Measurements from ENCODE around the gene ZFP28. TPM values are rescaled to one million over a fixed set of nuclear protein-coding genes. Genes with fewer than 3 reads are reported as not detected.

The ZFP28 gene
- polyA plus RNA-seq, 1 donor (not counting 4 experiments of a cell fraction or from before 2014, with no cell fraction given): 6.9 TPM

DNA sequence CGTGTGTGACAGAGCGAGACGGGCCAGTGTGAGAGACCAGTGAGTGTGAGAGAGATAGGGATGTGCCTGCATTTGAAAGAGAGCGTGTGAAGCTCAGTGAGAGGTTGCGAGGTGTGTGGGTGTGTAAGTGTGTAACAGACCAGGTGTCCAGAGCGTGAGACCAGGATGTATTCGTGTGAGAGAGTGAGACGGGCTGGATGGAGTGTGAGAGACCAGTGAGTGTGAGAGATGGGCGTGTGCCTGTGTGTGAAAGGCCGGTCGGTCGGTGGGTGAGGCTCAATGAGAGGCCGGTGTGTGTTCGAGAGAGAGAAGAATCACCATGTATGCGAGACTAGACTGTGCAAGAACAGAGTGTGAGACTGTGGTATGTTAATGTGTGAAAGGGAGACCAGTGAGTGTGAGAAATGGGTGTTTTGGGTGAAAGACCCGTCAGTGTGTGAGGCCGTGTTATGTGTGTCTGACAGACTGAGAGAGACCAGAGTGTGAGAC lies 30.4 kb upstream of the ZFP28 start:
- FAIRE-seq (no peak), DNase-seq (ENCODE audit: low read depth, low spot score) (no peak)
- Histone ChIP-seq H3K36me3 (ENCODE audit: control insufficient read depth in 2 of 2, extremely low read depth in 1 of 2, insufficient read depth in 2 of 2, low read length in 2 of 2) (no peaks in the 10 kb centered on the region), H4K20me1 (ENCODE audit: control insufficient read depth, extremely low read depth, insufficient read depth, low read length) (no peaks in the 10 kb centered on the region), H3K27ac (ENCODE audit: control insufficient read depth, insufficient read depth, low read length) (peak overlapping the region; percentile 87), H3K9me1 (ENCODE audit: control insufficient read depth, extremely low read depth, insufficient read depth, low read length) (no peaks in the 10 kb centered on the region), H3K27me3 (ENCODE audit: control insufficient read depth, extremely low read depth, insufficient read depth, low read length) (no peaks in the 10 kb centered on the region), H3K4me1 (ENCODE audit: control insufficient read depth, extremely low read depth, insufficient read depth, low read length) (peaks cover 5% of the 10 kb centered on the region), H2AFZ (ENCODE audit: control insufficient read depth, low read length) (peak overlapping the region; percentile 100), H3K9ac (ENCODE audit: control insufficient read depth, extremely low read depth, insufficient read depth, low read length) (peak overlapping the region; percentile 90), H3K4me3 (ENCODE audit: control insufficient read depth in 2 of 3, extremely low read depth in 1 of 3, insufficient read depth in 2 of 3, low read depth in 1 of 3, low read length in 3 of 3) (peak overlapping the region; percentile 69 to 93 (median 89)), H3K79me2 (ENCODE audit: control insufficient read depth, insufficient read depth, low read length) (no peaks in the 10 kb centered on the region), H3K9me3 (ENCODE audit: control insufficient read depth, low read depth, low read length) (no peaks in the 10 kb centered on the region), H3K4me2 (ENCODE audit: control insufficient read depth, extremely low read depth, insufficient read depth, low read depth, low read length) (peak overlapping the region; percentile 99)
- TF ChIP-seq EZH2 (IDR thresholded peaks at IDR 0.05; ENCODE audit: low read length): no peak
- TF ChIP-seq, protein P1, sequence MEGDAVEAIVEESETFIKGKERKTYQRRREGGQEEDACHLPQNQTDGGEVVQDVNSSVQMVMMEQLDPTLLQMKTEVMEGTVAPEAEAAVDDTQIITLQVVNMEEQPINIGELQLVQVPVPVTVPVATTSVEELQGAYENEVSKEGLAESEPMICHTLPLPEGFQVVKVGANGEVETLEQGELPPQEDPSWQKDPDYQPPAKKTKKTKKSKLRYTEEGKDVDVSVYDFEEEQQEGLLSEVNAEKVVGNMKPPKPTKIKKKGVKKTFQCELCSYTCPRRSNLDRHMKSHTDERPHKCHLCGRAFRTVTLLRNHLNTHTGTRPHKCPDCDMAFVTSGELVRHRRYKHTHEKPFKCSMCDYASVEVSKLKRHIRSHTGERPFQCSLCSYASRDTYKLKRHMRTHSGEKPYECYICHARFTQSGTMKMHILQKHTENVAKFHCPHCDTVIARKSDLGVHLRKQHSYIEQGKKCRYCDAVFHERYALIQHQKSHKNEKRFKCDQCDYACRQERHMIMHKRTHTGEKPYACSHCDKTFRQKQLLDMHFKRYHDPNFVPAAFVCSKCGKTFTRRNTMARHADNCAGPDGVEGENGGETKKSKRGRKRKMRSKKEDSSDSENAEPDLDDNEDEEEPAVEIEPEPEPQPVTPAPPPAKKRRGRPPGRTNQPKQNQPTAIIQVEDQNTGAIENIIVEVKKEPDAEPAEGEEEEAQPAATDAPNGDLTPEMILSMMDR (optimal IDR thresholded peaks at IDR 0.05 in 1 of 3, IDR thresholded peaks at IDR 0.05 in 1 of 3, conservative IDR thresholded peaks at IDR 0.05 in 1 of 3; ENCODE audit: extremely low read depth in 1 of 3, insufficient read depth in 2 of 3, low read length in 3 of 3): no peak
- dilution Hi-C loops (cut with MboI; ENCODE audit: extremely low pct_ligation_motif_present, low sequenced_read_pairs): no loop called here

- dilution Hi-C loops (cut with MboI; ENCODE audit: extremely low pct_ligation_motif_present, low sequenced_read_pairs): no loop called here
- FAIRE-seq (no peak), DNase-seq (ENCODE audit: low read depth, low spot score) (no peak)
- Histone ChIP-seq H3K36me3 (ENCODE audit: control insufficient read depth in 2 of 2, extremely low read depth in 1 of 2, insufficient read depth in 2 of 2, low read length in 2 of 2) (no peaks in the 10 kb centered on the region), H3K9ac (ENCODE audit: control insufficient read depth, extremely low read depth, insufficient read depth, low read length) (no peak overlapping the region), H3K4me2 (ENCODE audit: control insufficient read depth, extremely low read depth, insufficient read depth, low read depth, low read length) (no peak overlapping the region), H3K4me1 (ENCODE audit: control insufficient read depth, extremely low read depth, insufficient read depth, low read length) (no peaks in the 10 kb centered on the region), H3K4me3 (ENCODE audit: control insufficient read depth in 2 of 3, extremely low read depth in 1 of 3, insufficient read depth in 2 of 3, low read depth in 1 of 3, low read length in 3 of 3) (no peak overlapping the region), H3K9me3 (ENCODE audit: control insufficient read depth, low read depth, low read length) (peaks cover 45% of the 10 kb centered on the region), H3K9me1 (ENCODE audit: control insufficient read depth, extremely low read depth, insufficient read depth, low read length) (no peaks in the 10 kb centered on the region), H2AFZ (ENCODE audit: control insufficient read depth, low read length) (no peak overlapping the region), H3K79me2 (ENCODE audit: control insufficient read depth, insufficient read depth, low read length) (no peaks in the 10 kb centered on the region), H3K27ac (ENCODE audit: control insufficient read depth, insufficient read depth, low read length) (no peak overlapping the region), H3K27me3 (ENCODE audit: control insufficient read depth, extremely low read depth, insufficient read depth, low read length) (no peaks in the 10 kb centered on the region), H4K20me1 (ENCODE audit: control insufficient read depth, extremely low read depth, insufficient read depth, low read length) (no peaks in the 10 kb centered on the region)
- TF ChIP-seq, protein P1 (optimal IDR thresholded peaks at IDR 0.05 in 1 of 3, IDR thresholded peaks at IDR 0.05 in 1 of 3, conservative IDR thresholded peaks at IDR 0.05 in 1 of 3; ENCODE audit: extremely low read depth in 1 of 3, insufficient read depth in 2 of 3, low read length in 3 of 3): no peak
- no peak for TF ChIP-seq EZH2 (IDR thresholded peaks at IDR 0.05; ENCODE audit: low read length)
These were observed 13.4 kb upstream of the ZFP28 start for GRCh38 chr19:56525214-56525860.

Data from keratinocyte (primary cell).